ENCODE results near the gene NEAT1.

DNA sequence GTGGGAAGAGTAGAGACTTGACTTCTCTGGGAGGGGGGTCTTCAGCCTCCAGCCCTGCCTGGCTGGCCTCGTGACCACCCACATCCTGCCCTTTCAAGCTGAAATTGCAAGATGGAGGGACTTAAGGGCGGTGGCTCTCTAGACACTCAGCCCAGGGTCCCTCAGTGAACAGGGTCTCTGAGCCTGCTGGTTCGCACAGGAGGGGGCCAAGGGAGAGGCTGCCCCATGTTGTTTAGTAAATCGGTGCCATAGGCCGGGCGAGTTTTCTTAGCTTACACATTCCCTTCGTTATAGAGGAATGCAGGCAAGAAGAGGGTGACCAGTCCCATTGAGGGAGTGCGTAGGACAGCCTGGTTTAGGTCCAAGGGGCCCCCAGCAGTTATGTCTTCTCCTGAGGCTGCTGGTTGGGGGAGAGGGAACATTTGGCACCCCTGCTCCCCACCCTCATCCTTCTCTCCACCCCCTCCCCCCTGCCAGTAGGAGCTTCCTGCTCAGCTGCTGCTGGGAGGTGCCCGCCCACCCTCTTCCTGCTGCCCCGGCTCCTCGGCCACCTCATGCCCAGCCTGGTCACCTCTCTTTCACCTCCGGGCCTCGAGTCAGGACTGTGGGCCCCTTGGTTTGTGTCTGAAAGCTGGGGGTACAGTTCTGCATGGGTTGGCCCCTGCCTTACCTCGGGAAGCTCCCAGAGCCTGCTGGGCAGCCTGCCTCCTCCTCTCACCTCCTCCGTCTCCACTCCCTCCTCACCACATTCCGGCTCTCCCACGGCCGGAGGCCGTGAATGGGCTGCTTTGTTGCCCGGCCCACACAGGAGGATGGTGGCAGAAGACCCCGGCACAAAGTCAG, 32.3 kb upstream of the NEAT1 start:
- TF ChIP-seq, protein P1, sequence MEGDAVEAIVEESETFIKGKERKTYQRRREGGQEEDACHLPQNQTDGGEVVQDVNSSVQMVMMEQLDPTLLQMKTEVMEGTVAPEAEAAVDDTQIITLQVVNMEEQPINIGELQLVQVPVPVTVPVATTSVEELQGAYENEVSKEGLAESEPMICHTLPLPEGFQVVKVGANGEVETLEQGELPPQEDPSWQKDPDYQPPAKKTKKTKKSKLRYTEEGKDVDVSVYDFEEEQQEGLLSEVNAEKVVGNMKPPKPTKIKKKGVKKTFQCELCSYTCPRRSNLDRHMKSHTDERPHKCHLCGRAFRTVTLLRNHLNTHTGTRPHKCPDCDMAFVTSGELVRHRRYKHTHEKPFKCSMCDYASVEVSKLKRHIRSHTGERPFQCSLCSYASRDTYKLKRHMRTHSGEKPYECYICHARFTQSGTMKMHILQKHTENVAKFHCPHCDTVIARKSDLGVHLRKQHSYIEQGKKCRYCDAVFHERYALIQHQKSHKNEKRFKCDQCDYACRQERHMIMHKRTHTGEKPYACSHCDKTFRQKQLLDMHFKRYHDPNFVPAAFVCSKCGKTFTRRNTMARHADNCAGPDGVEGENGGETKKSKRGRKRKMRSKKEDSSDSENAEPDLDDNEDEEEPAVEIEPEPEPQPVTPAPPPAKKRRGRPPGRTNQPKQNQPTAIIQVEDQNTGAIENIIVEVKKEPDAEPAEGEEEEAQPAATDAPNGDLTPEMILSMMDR (IDR thresholded peaks at IDR 0.05): no peak
- peak in 2 of 3 donors; percentile 19 to 37 for TF ChIP-seq POLR2A (IDR thresholded peaks at IDR 0.05)

Data from body of pancreas (tissue), 4 donors.